Liver (tissue), 9 donors: ENCODE measurements around the gene OFD1. TPM values are rescaled to one million over a fixed set of nuclear protein-coding genes. Genes with fewer than 3 reads are reported as not detected.

Experiments used
- DNase-seq: peaks from one replicate; pipeline ENCODE4 v3.0.0-alpha.2; 2017; ENCODE audit warnings: low spot score
- H3K27ac ChIP-seq, 2 donors: one replicate each; pipeline ENCODE4 v1.7.0; 2013; ENCODE audit warnings: inconsistent platforms in 2 of 2, low read length in 2 of 2, control low read depth in 1 of 2, low read depth in 1 of 2, mild to moderate bottlenecking in 1 of 2
- H3K27me3 ChIP-seq, 4 donors: one replicate each; pipeline versions ENCODE4 v1.6.1 to v1.7.0; 2013; ENCODE audit warnings: low read length in 3 of 4, inconsistent platforms in 1 of 4, mild to moderate bottlenecking in 1 of 4, moderate library complexity in 1 of 4; ENCODE audit not compliant: control insufficient read depth in 4 of 4, insufficient read depth in 4 of 4
- H3K36me3 ChIP-seq, 4 donors: one replicate each; pipeline versions ENCODE4 v1.6.1 to v1.7.0; 2013; ENCODE audit warnings: low read length in 3 of 4, mild to moderate bottlenecking in 3 of 4, low read depth in 1 of 4, moderate library complexity in 1 of 4; ENCODE audit not compliant: control insufficient read depth in 4 of 4, insufficient read depth in 3 of 4
- H3K4me1 ChIP-seq, 4 donors: one replicate each; pipeline versions ENCODE4 v1.6.1 to v1.7.0; 2013; ENCODE audit warnings: low read length in 3 of 4, mild to moderate bottlenecking in 3 of 4, moderate library complexity in 1 of 4; ENCODE audit not compliant: control insufficient read depth in 4 of 4, insufficient read depth in 4 of 4
- H3K4me3 ChIP-seq, 3 donors: one replicate each; pipeline versions ENCODE4 v1.6.1 to v1.7.0; 2013; ENCODE audit warnings: low read length in 3 of 3, control low read depth in 1 of 3, low read depth in 1 of 3, mild to moderate bottlenecking in 1 of 3
- H3K9ac ChIP-seq, 2 donors: one replicate each; pipeline ENCODE4 v1.7.0; 2013; ENCODE audit warnings: low read length in 2 of 2, mild to moderate bottlenecking in 2 of 2, moderate library complexity in 2 of 2, control low read depth in 1 of 2, low read depth in 1 of 2
- H3K9me3 ChIP-seq, 4 donors: one replicate each; pipeline versions ENCODE4 v1.6.1 to v1.7.0; 2013; ENCODE audit warnings: low read length in 3 of 4; ENCODE audit not compliant: control insufficient read depth in 4 of 4
- ATF3 ChIP-seq: IDR thresholded peaks from 2 replicates; pipeline ENCODE4 v1.6.1; 2016; ENCODE audit warnings: antibody characterized with exemption
- CTCF ChIP-seq: fragments of 150-350 bp; IDR thresholded peaks from 2 replicates; pipeline ENCODE4 v1.5.1; 2017; ENCODE audit warnings: improper control_type of control experiment, low read depth, low read length; ENCODE audit not compliant: missing input control
- EGR1 ChIP-seq, 2 donors: IDR thresholded peaks; 2 replicates each; pipeline ENCODE4 v1.6.1; 2016 to 2018; ENCODE audit warnings: antibody characterized with exemption in 2 of 2, low read depth in 2 of 2
- FOXA1 ChIP-seq: IDR thresholded peaks from 2 replicates; pipeline ENCODE4 v1.6.1; 2016; ENCODE audit warnings: antibody characterized with exemption
- FOXA2 ChIP-seq: IDR thresholded peaks from 2 replicates; pipeline ENCODE4 v1.6.1; 2016; ENCODE audit warnings: antibody characterized with exemption
- GABPA ChIP-seq, 2 donors: IDR thresholded peaks in 1 of 2; conservative IDR thresholded peaks in 1 of 2; 2 replicates each; pipeline ENCODE4 v1.6.1; 2016; ENCODE audit warnings: antibody characterized with exemption in 2 of 2, mild to moderate bottlenecking in 1 of 2, moderate library complexity in 1 of 2
- HNF4A ChIP-seq, 2 donors: conservative IDR thresholded peaks; 2 replicates each; pipeline ENCODE4 v1.6.1; 2016; ENCODE audit warnings: antibody characterized with exemption in 2 of 2, mild to moderate bottlenecking in 2 of 2
- HNF4G ChIP-seq: IDR thresholded peaks from 2 replicates; pipeline ENCODE4 v1.6.1; 2016; ENCODE audit warnings: antibody characterized with exemption
- JUND ChIP-seq, 2 donors: IDR thresholded peaks; 2 replicates each; pipeline ENCODE4 v1.6.1; 2016; ENCODE audit warnings: antibody characterized with exemption in 2 of 2
- MAX ChIP-seq: IDR thresholded peaks from 2 replicates; pipeline ENCODE4 v1.6.1; 2016; ENCODE audit warnings: antibody characterized with exemption
- NR2F2 ChIP-seq: IDR thresholded peaks from 2 replicates; pipeline ENCODE4 v1.6.1; 2016; ENCODE audit warnings: antibody characterized with exemption
- RAD21 ChIP-seq, 2 donors: IDR thresholded peaks; 2 replicates each; pipeline ENCODE4 v1.6.1; 2016; ENCODE audit warnings: antibody characterized with exemption in 2 of 2, mild to moderate bottlenecking in 2 of 2
- REST ChIP-seq: IDR thresholded peaks from 2 replicates; pipeline ENCODE4 v1.6.1; 2016; ENCODE audit warnings: antibody characterized with exemption, mild to moderate bottlenecking
- RXRA ChIP-seq, 2 donors: IDR thresholded peaks; 2 replicates each; pipeline ENCODE4 v1.6.1; 2017 to 2018; ENCODE audit warnings: antibody characterized with exemption in 2 of 2, mild to moderate bottlenecking in 1 of 2
- SP1 ChIP-seq: IDR thresholded peaks from 2 replicates; pipeline ENCODE4 v1.6.1; 2018; ENCODE audit warnings: antibody characterized with exemption, mild to moderate bottlenecking
- TAF1 ChIP-seq: conservative IDR thresholded peaks from 2 replicates; pipeline ENCODE4 v1.6.1; 2016; ENCODE audit warnings: antibody characterized with exemption, mild to moderate bottlenecking
- YY1 ChIP-seq: IDR thresholded peaks from 2 replicates; pipeline ENCODE4 v1.6.1; 2016; ENCODE audit warnings: antibody characterized with exemption, mild to moderate bottlenecking
- ZBTB33 ChIP-seq: IDR thresholded peaks from 2 replicates; pipeline ENCODE4 v1.6.1; 2016; ENCODE audit warnings: antibody characterized with exemption
- WGBS: extraction: QIAGEN DNeasy Blood & Tissue Kit; methylation state at CpG from one replicate; pipeline ENCODE4 v1.1.7; 2013; 5-methylcytosine and 5-hydroxymethylcytosine counted together
- polyA plus RNA-seq, 2 donors: library from polyadenylated mRNA; stranded (reverse) in 1 of 2; unstranded in 1 of 2; fragments of 200-250 nt in 1 of 2; fragments of >200 nt in 1 of 2; fragmentation: Nextera tagmentation in 1 of 2; extraction: Ambion mirVana in 1 of 2; gene quantifications; one replicate each; pipeline versions ENCODE4 v1.2.1 to v1.2.3, GENCODE V29; 2013 to 2015
- total RNA-seq, 2 donors: library from RNA; depleted of rRNA; stranded (reverse); fragments of >200 nt; gene quantifications; one replicate each; pipeline ENCODE4 v1.2.3, GENCODE V29; 2014
- donor health status: healthy.
- donor health status: healthy.
- donor health status: healthy.
- donor health status: healthy.
- donor health status: healthy.

OFD1 gene
- total and polyA plus RNA-seq, 4 donors, result 2.9 to 15.7 (median 9.6) TPM

GRCh38 chrX:13755254-13755653 is 20.7 kb downstream of the OFD1 start:
- H3K9ac ChIP-seq, result no peak overlapping the region
- no peak overlapping the region for H3K4me3 ChIP-seq
- no peaks in the 10 kb centered on the region for H3K4me1 ChIP-seq
- peaks cover 0 to 41% (median 11%) of the 10 kb centered on the region in 4 donors for H3K36me3 ChIP-seq
- no peaks in the 10 kb centered on the region for H3K27me3 ChIP-seq
- DNase-seq, result no peak
- no peak overlapping the region for H3K27ac ChIP-seq
- WGBS, result 83% methylated on average over 1 of the region's 1 CpG
- TF ChIP-seq REST, result no peak
- no peak for TF ChIP-seq HNF4G
- TF ChIP-seq JUND (IDR thresholded peaks at IDR 0.05), result no peak
- TF ChIP-seq SP1, result no peak
- no peak for TF ChIP-seq NR2F2
- no peak for TF ChIP-seq YY1
- no peak for TF ChIP-seq CTCF
- TF ChIP-seq HNF4A (conservative IDR thresholded peaks at IDR 0.05), result no peak
- no peaks in the 10 kb centered on the region for H3K9me3 ChIP-seq

- no peak overlapping the region for H3K9ac ChIP-seq
- H3K27ac ChIP-seq, result no peak overlapping the region
- TF ChIP-seq HNF4A (conservative IDR thresholded peaks at IDR 0.05), result no peak
- no peak for TF ChIP-seq TAF1
- TF ChIP-seq RXRA (IDR thresholded peaks at IDR 0.05), result no peak
- no peak for TF ChIP-seq EGR1 (IDR thresholded peaks at IDR 0.05; ENCODE audit: low read depth in 2 of 2)
- TF ChIP-seq NR2F2, result no peak
- TF ChIP-seq RAD21 (IDR thresholded peaks at IDR 0.05), result no peak
- no peak for TF ChIP-seq REST
- no peak for TF ChIP-seq CTCF
- no peak for TF ChIP-seq YY1
- no peak for TF ChIP-seq FOXA2
- no peak for TF ChIP-seq JUND (IDR thresholded peaks at IDR 0.05)
- TF ChIP-seq MAX, result no peak
- no peak for TF ChIP-seq ZBTB33
- no peak for TF ChIP-seq GABPA (IDR thresholded peaks at IDR 0.05 in 1 of 2, conservative IDR thresholded peaks at IDR 0.05 in 1 of 2)
- TF ChIP-seq FOXA1, result no peak
- TF ChIP-seq ATF3, result no peak
- TF ChIP-seq HNF4G, result no peak
- no peak for TF ChIP-seq SP1
- no peaks in the 10 kb centered on the region for H3K27me3 ChIP-seq
- H3K36me3 ChIP-seq, result peaks cover 0 to 47% (median 16%) of the 10 kb centered on the region in 4 donors
- H3K4me1 ChIP-seq, result no peaks in the 10 kb centered on the region
- no peak overlapping the region for H3K4me3 ChIP-seq
- DNase-seq, result no peak
- WGBS, result 96% methylated on average over 4 of the region's 4 CpGs
- no peaks in the 10 kb centered on the region for H3K9me3 ChIP-seq
These were observed 21.8 kb downstream of the OFD1 start for GRCh38 chrX:13756381-13756780.
